ENCODE data around the gene DUS1L.

Gene DUS1L

GRCh38 chr17:82098939-82099763 is 33.5 kb upstream of the DUS1L start:
- no peak for DNase-seq (ENCODE audit: low read depth)
- Histone ChIP-seq H3K27me3 (replicated peaks; ENCODE audit: control insufficient read depth, insufficient read depth, low read length) (no peaks in the 10 kb centered on the region), H3K4me3 (ENCODE audit: low read length) (peak overlapping the region; percentile 78), H3K9me3 (ENCODE audit: control insufficient read depth, low read length) (no peaks in the 10 kb centered on the region), H3K36me3 (ENCODE audit: control insufficient read depth, insufficient read depth, low read length, severe bottlenecking) (peaks cover 26% of the 10 kb centered on the region), H3K9ac (ENCODE audit: low read length) (peak overlapping the region; percentile 83), H3K4me1 (ENCODE audit: control insufficient read depth, insufficient read depth, low read length) (peaks cover 46% of the 10 kb centered on the region)

- peak within 1 kb of the TSS; percentile 95 for H3K4me3 ChIP-seq (ENCODE audit: low read length)
- H3K9ac ChIP-seq (ENCODE audit: low read length), result peak within 1 kb of the TSS; percentile 98
- peaks cover 33% of the 10 kb centered on the region for H3K36me3 ChIP-seq (ENCODE audit: control insufficient read depth, insufficient read depth, low read length, severe bottlenecking)
- no peaks in the 10 kb centered on the region for H3K27me3 ChIP-seq (replicated peaks; ENCODE audit: control insufficient read depth, insufficient read depth, low read length)
- no peaks in the 10 kb centered on the region for H3K9me3 ChIP-seq (ENCODE audit: control insufficient read depth, low read length)
- peaks cover 38% of the 10 kb centered on the region for H3K4me1 ChIP-seq (ENCODE audit: control insufficient read depth, insufficient read depth, low read length)
- peak; percentile 98 for DNase-seq (ENCODE audit: low read depth)
Measured at GRCh38 chr17:82098169-82098938, 32.8 kb upstream of the DUS1L start, which contains the start of gene FASN. Gene FASN (minus strand): TSS chr17:82098236. CDS start chr17:82096445, 1,791 bp downstream.

GRCh38 chr17:82097919-82098168 is 32.2 kb upstream of the DUS1L start:
- H3K36me3 ChIP-seq (ENCODE audit: control insufficient read depth, insufficient read depth, low read length, severe bottlenecking), result peaks cover 38% of the 10 kb centered on the region
- DNase-seq (ENCODE audit: low read depth), result no peak
- H3K27me3 ChIP-seq (replicated peaks; ENCODE audit: control insufficient read depth, insufficient read depth, low read length), result no peaks in the 10 kb centered on the region
- H3K4me3 ChIP-seq (ENCODE audit: low read length), result peak overlapping the region; percentile 95
- no peaks in the 10 kb centered on the region for H3K9me3 ChIP-seq (ENCODE audit: control insufficient read depth, low read length)
- peak overlapping the region; percentile 98 for H3K9ac ChIP-seq (ENCODE audit: low read length)
- peaks cover 34% of the 10 kb centered on the region for H3K4me1 ChIP-seq (ENCODE audit: control insufficient read depth, insufficient read depth, low read length)

- peaks cover 41% of the 10 kb centered on the region for H3K36me3 ChIP-seq (ENCODE audit: control insufficient read depth, insufficient read depth, low read length, severe bottlenecking)
Measured at GRCh38 chr17:82097184-82097918, 31.7 kb upstream of the DUS1L start.

GRCh38 chr17:82096709-82097183 is 31.1 kb upstream of the DUS1L start:
- Histone ChIP-seq H3K4me3 (ENCODE audit: low read length) (peak overlapping the region; percentile 95), H3K9me3 (ENCODE audit: control insufficient read depth, low read length) (no peaks in the 10 kb centered on the region), H3K4me1 (ENCODE audit: control insufficient read depth, insufficient read depth, low read length) (peaks cover 27% of the 10 kb centered on the region), H3K9ac (ENCODE audit: low read length) (peak overlapping the region; percentile 98), H3K27me3 (replicated peaks; ENCODE audit: control insufficient read depth, insufficient read depth, low read length) (no peaks in the 10 kb centered on the region), H3K36me3 (ENCODE audit: control insufficient read depth, insufficient read depth, low read length, severe bottlenecking) (peaks cover 47% of the 10 kb centered on the region)
- DNase-seq (ENCODE audit: low read depth), result no peak

More at GRCh38 chr17:82097184-82097918, 31.7 kb upstream of the DUS1L start:
- DNase-seq (ENCODE audit: low read depth), result peak; percentile 76
- Histone ChIP-seq H3K27me3 (replicated peaks; ENCODE audit: control insufficient read depth, insufficient read depth, low read length) (no peaks in the 10 kb centered on the region), H3K9me3 (ENCODE audit: control insufficient read depth, low read length) (no peaks in the 10 kb centered on the region), H3K9ac (ENCODE audit: low read length) (peak overlapping the region; percentile 98), H3K4me1 (ENCODE audit: control insufficient read depth, insufficient read depth, low read length) (peaks cover 33% of the 10 kb centered on the region), H3K4me3 (ENCODE audit: low read length) (peak overlapping the region; percentile 95)

GRCh38 chr17:82095777-82096708 is 30.4 kb upstream of the DUS1L start:
- H3K9ac ChIP-seq (ENCODE audit: low read length), result peak overlapping the region; percentile 98
- no peaks in the 10 kb centered on the region for H3K9me3 ChIP-seq (ENCODE audit: control insufficient read depth, low read length)
- peaks cover 54% of the 10 kb centered on the region for H3K36me3 ChIP-seq (ENCODE audit: control insufficient read depth, insufficient read depth, low read length, severe bottlenecking)
- H3K4me1 ChIP-seq (ENCODE audit: control insufficient read depth, insufficient read depth, low read length), result peaks cover 23% of the 10 kb centered on the region
- H3K4me3 ChIP-seq (ENCODE audit: low read length), result peak overlapping the region; percentile 95
- DNase-seq (ENCODE audit: low read depth), result no peak
- no peaks in the 10 kb centered on the region for H3K27me3 ChIP-seq (replicated peaks; ENCODE audit: control insufficient read depth, insufficient read depth, low read length)

- Histone ChIP-seq H3K27me3 (replicated peaks; ENCODE audit: control insufficient read depth, insufficient read depth, low read length) (no peaks in the 10 kb centered on the region), H3K4me3 (ENCODE audit: low read length) (peak overlapping the region; percentile 95), H3K4me1 (ENCODE audit: control insufficient read depth, insufficient read depth, low read length) (peaks cover 18% of the 10 kb centered on the region), H3K9me3 (ENCODE audit: control insufficient read depth, low read length) (no peaks in the 10 kb centered on the region), H3K36me3 (ENCODE audit: control insufficient read depth, insufficient read depth, low read length, severe bottlenecking) (peaks cover 63% of the 10 kb centered on the region), H3K9ac (ENCODE audit: low read length) (peak overlapping the region; percentile 98)
- DNase-seq (ENCODE audit: low read depth), result no peak
Measured at GRCh38 chr17:82094931-82095776, 29.6 kb upstream of the DUS1L start.

- Histone ChIP-seq H3K4me3 (ENCODE audit: low read length) (peak overlapping the region; percentile 76), H3K27me3 (replicated peaks; ENCODE audit: control insufficient read depth, insufficient read depth, low read length) (no peaks in the 10 kb centered on the region), H3K9me3 (ENCODE audit: control insufficient read depth, low read length) (no peaks in the 10 kb centered on the region), H3K4me1 (ENCODE audit: control insufficient read depth, insufficient read depth, low read length) (peaks cover 7% of the 10 kb centered on the region), H3K9ac (ENCODE audit: low read length) (peak overlapping the region; percentile 74), H3K36me3 (ENCODE audit: control insufficient read depth, insufficient read depth, low read length, severe bottlenecking) (peaks cover 82% of the 10 kb centered on the region)
- no peak for DNase-seq (ENCODE audit: low read depth)
Measured at GRCh38 chr17:82092995-82093751, 27.6 kb upstream of the DUS1L start.

GRCh38 chr17:82092628-82092994 is 27.0 kb upstream of the DUS1L start:
- DNase-seq (ENCODE audit: low read depth), result no peak
- peaks cover 7% of the 10 kb centered on the region for H3K4me1 ChIP-seq (ENCODE audit: control insufficient read depth, insufficient read depth, low read length)
- peaks cover 88% of the 10 kb centered on the region for H3K36me3 ChIP-seq (ENCODE audit: control insufficient read depth, insufficient read depth, low read length, severe bottlenecking)
- peak overlapping the region; percentile 76 for H3K4me3 ChIP-seq (ENCODE audit: low read length)
- peak overlapping the region; percentile 74 for H3K9ac ChIP-seq (ENCODE audit: low read length)
- H3K27me3 ChIP-seq (replicated peaks; ENCODE audit: control insufficient read depth, insufficient read depth, low read length), result no peaks in the 10 kb centered on the region
- H3K9me3 ChIP-seq (ENCODE audit: control insufficient read depth, low read length), result no peaks in the 10 kb centered on the region

Measured in adipocyte (in vitro differentiated cells).